ENCODE measurements around the gene CHD8.
A peak's percentile ranks its signal among the peaks of the same experiment; 100 is the strongest.
"Not testable (repeated sequence)": the region's sequence is repeated elsewhere in the genome, so short reads cannot be mapped to it uniquely, and the experiment has no call there.

The CHD8 gene, protein sequence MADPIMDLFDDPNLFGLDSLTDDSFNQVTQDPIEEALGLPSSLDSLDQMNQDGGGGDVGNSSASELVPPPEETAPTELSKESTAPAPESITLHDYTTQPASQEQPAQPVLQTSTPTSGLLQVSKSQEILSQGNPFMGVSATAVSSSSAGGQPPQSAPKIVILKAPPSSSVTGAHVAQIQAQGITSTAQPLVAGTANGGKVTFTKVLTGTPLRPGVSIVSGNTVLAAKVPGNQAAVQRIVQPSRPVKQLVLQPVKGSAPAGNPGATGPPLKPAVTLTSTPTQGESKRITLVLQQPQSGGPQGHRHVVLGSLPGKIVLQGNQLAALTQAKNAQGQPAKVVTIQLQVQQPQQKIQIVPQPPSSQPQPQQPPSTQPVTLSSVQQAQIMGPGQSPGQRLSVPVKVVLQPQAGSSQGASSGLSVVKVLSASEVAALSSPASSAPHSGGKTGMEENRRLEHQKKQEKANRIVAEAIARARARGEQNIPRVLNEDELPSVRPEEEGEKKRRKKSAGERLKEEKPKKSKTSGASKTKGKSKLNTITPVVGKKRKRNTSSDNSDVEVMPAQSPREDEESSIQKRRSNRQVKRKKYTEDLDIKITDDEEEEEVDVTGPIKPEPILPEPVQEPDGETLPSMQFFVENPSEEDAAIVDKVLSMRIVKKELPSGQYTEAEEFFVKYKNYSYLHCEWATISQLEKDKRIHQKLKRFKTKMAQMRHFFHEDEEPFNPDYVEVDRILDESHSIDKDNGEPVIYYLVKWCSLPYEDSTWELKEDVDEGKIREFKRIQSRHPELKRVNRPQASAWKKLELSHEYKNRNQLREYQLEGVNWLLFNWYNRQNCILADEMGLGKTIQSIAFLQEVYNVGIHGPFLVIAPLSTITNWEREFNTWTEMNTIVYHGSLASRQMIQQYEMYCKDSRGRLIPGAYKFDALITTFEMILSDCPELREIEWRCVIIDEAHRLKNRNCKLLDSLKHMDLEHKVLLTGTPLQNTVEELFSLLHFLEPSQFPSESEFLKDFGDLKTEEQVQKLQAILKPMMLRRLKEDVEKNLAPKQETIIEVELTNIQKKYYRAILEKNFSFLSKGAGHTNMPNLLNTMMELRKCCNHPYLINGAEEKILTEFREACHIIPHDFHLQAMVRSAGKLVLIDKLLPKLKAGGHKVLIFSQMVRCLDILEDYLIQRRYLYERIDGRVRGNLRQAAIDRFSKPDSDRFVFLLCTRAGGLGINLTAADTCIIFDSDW (N-terminal part only)

GRCh38 chr14:21455912-21456667, at the start of gene CHD8:
Gene CHD8 (minus strand): TSS chr14:21456123. CDS start chr14:21431643, 24,480 bp downstream.
- peak; percentile 99 for FAIRE-seq

DNA sequence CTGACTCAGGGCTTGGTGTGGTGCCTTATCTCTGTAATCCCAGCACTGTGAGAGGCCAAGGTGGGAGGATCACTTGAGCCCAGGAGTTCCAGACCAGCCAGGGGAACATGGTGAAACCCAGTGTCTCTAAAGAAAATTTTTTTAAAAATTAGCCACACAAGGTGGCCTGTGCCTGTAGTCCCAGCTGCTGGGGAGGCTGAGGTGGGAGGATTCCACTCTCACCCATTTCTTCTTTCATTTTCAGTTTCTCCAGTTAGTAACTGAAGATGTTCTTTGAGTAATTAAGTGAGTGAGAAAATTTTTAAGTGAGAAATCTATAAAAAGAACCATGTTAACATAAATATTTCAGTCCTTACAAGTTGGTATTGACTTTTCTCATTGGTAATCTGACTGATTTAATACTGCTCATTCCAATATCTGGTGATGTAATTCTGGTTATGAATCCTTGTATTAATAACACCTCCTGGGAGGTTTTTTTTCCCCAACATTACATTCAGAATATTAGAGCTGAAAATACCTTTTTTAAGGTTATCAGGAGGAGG, 49.2 kb upstream of the CHD8 start:
- FAIRE-seq: no peak

DNA sequence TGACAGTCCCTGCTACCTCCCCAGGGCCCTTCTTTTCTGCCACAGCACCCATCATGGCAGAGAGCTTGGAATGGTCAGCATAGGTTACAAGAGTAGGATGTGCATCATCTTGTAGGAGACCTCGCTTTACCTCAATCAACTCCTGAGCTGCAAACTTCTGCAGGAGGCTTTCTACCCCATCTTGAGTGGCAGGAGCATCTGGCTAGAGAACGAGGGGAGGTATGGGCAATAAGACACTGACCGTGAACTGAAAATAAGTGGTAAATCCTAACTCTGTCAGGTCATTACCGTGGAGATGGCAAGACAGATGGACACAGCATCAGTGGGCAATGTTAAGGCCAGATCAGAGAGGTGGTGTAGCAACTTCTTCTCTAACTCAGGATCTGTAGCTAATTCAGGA, 47.5 kb upstream of the CHD8 start:
- FAIRE-seq: no peak

DNA sequence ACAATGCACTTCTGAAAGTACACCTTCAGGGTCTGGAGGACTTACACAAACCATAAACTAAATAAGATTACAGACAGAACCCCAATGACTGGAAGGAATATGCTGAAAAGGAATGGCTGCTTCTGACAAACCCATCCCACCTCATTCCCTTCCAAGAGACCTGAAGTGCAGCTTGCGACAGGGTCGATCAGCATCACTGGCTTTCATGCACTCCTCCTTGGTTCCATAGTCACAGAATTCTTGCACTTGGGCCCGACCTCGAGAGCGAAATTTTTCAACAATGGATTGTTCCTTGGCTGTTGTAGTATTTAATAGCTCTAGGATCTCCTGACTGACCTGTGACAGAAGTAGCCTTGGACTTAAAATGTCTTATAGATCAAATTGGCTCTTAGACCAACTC, 45.6 kb upstream of the CHD8 start:
- no peak for FAIRE-seq

DNA sequence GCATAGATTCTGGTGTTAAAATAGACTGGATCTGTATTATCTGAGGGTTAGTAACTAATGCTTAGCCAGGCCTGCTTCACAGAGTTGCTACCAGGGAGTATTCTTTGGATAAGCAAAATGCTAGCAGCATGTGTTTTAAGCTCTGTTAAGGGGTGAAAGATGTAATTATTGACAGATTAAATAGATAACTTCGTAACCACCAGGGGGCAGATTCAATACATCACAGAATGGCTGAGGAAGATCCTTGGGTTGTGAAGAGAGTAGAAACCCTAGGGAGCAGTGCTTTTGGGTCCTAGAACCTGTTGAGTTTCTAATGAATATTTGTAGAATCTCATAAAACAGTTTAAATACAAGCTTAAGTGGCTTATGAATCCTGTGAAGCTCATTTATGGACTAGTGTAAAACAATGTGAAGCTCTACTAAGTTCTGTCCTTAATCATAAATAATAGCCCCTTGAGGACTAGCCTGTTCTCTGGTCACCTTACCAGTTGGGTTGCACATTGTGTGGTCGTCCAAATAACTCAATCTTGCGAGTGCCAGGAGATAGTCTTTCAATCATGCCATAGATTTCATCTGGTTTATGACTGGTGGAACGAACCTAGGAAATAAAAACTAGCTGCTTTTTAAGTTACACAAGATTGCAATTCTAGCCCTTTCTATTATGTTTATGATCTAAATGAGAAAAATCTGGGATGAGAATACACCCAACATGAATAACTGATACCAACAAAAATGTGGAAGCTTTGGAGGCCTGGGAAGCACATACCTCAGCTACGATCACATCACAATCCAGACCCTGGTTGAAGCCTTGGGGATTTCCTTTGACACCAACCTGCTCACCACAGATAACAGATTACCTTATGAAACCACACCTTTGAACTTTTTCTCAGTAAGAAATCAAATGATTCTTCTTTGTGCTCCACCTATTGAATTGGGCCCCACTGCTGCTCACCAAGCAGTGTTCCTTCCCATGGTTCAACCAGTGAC, 42.9 kb upstream of the CHD8 start:
- peak; percentile 54 for FAIRE-seq

- FAIRE-seq: no peak
Measured at GRCh38 chr14:21496453-21496852, 40.5 kb upstream of the CHD8 start.

- no peak for FAIRE-seq
Measured at GRCh38 chr14:21494902-21495762, 39.2 kb upstream of the CHD8 start.

GRCh38 chr14:21486640-21487087, 30.7 kb upstream of the CHD8 start:
- FAIRE-seq: peak; percentile 8

DNA sequence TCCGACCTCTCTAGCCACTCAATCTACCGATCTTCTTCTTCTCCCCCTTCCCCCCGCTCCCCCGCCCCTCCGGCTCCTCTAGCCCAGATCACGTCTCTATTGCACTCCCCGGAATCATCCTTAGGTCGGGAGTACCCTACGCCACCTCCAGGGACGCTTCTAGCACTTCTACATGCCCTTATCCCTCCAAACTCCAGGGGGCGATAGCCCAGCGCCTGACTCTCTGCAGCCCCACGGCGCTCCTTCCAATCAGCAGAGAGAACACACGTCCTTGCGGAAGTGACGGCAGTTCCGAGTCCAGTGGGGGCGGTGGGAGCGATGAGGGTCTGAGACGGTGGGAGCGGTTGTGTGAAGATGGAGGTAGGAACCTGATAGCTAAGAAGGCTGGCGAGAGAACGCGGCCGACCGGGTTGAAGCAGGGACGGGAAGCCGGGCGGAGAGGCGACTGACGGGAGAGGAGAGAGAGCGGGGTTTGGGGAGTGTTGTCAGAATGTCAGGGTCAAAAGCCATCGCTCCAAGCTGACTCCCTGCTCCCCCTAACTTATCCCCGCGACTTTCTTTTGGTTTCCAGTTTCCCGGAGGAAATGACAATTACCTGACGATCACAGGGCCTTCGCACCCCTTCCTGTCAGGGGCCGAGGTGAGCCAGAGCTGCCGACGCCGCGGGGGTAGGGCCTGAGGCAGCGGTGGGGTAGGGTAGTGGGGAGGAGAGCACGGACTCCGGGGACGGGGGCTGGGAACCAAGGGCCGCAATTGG, 21.2 kb upstream of the CHD8 start, which contains the start of the genes RAB2B and TOX4:
Gene RAB2B, minus strand, starts transcription at position 35 of the 757 bp plus-strand sequence. CDS start 87 bp downstream, outside the sequence.
Gene TOX4, plus strand, starts transcription at position 271 of the 757 bp plus-strand sequence. Its CDS starts 84 bp downstream, at position 355.
- FAIRE-seq: peak; percentile 96

DNA sequence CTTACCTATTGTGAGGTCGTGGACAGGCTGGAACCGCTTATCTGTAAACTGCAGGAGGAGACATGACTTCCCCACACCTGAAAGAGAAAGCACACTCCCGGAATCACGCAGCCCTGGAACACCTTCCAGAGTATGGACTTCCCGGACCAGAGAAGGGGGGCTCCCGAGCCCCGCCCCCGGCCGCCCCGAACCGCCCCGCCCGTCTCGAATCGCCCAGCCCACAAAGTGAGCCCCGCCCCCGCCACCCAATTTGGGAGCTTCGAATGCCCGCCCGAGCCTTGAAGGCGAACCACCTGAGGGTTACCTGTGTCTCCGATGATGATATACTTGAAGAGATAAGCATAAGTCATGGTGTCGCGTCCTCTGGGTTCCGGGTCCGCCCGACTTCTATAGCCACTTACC, 20.6 kb upstream of the CHD8 start:
- FAIRE-seq: no peak

- FAIRE-seq: peak; percentile 76
Measured at GRCh38 chr14:21475767-21476522, 20.0 kb upstream of the CHD8 start.

- no peak for FAIRE-seq
Measured at GRCh38 chr14:21467616-21468015, 11.7 kb upstream of the CHD8 start.

DNA sequence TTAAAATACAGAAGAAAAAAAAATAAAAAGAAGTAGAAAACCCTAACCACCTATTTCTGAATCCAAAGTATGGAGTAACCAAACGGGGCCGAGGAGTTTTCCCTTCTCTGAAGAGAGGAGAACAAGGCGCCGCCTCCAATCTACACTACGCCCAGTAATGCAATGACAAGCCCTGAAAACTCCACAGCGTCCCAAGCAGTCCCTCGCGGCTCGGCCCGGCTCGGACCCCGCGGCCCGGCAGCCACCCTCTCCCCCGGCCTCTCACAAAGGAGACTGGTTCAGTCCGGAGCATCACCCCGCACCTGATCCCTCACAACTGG, 371 bp downstream of the CHD8 start:
- no peak for FAIRE-seq

DNA sequence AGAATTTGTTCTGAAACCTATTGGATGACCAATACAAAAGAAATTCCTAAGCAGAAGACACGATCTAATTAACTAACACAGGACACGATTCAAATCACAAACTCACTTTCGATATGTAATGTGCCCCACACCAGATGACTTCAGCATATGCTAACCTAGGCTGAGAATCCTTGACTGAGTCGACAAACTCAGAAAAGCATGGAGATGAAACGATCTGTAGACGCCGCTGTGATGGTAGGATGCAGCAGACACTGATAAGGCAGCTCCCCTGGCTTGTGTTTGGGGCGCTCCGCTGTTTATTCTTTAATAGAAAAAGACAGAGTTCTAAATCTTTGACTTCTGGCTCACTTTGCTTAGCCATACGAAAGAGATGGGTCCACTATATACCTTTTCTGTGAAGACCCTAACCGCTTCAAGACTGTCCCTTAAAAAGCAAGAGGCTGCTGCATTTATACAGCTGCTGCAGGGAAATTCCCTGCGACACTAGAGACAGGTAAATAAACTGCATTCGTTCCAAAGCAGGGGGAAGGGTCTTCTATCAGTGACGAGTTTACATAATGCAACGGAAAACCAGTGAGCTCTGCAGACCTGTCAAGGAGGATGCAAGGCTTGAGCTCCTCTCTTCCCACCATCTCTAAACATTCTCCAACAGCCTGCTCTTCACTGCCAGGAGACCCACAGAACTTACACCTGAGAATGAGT, 929 bp downstream of the CHD8 start:
- no peak for FAIRE-seq

- no peak for FAIRE-seq
Measured at GRCh38 chr14:21449899-21450216, 6.1 kb downstream of the CHD8 start.

DNA sequence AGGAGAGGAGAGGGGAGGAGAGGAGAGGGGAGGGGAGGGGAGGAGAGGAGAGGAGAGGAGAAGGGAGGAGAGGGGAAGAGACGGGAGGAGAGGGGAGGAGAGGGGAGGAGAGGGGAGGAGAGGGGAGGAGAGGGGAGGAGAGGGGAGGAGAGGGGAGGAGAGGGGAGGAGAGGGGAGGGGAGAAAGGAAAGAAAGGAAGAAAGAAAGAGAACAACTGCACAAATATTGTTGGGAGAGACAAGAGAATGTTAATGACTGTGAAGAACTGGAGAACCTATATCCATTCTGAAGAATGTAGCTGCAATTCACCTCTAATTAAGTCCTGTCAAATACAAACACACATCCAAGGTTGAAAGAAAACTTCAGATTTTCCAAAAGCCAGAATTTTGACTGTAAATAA, 13.3 kb downstream of the CHD8 start:
- not testable (repeated sequence) for FAIRE-seq

GRCh38 chr14:21440859-21441258, 15.1 kb downstream of the CHD8 start:
- FAIRE-seq: no peak

All from G401.6 (cell line).